Fibroblast of lung (primary cell): ENCODE data around the gene RUNX2.

ENCODE experiments used
- CTCF ChIP-seq, 2 donors: IDR thresholded peaks in 1 of 2; conservative IDR thresholded peaks in 1 of 2; 1 replicate in 1 of 2; 2 replicates in 1 of 2; pipeline ENCODE4 v1.5.1; 2011 to 2012; ENCODE audit warnings: low read length in 2 of 2, control low read depth in 1 of 2, inconsistent platforms in 1 of 2, low read depth in 1 of 2, mild to moderate bottlenecking in 1 of 2
- EZH2 ChIP-seq: IDR thresholded peaks from 2 replicates; pipeline ENCODE4 v1.5.1; 2012; ENCODE audit warnings: low read length, control low read depth, mild to moderate bottlenecking; ENCODE audit errors: missing control alignments

- TF ChIP-seq CTCF (conservative IDR thresholded peaks at IDR 0.05 in 1 of 2, IDR thresholded peaks at IDR 0.05 in 1 of 2; ENCODE audit: low read depth in 1 of 2, low read length in 2 of 2) (no peak), EZH2 (no peak)
These were observed 256.0 kb downstream of the RUNX2 start for GRCh38 chr6:45584127-45584526.
